ACHN (cell line): ENCODE data around the gene DGKG.
A peak's percentile ranks its signal among the peaks of the same experiment; 100 is the strongest.

ENCODE experiments used
- DNase-seq: peaks from one replicate; pipeline ENCODE4 v3.0.0-alpha.2; 2015
- in situ Hi-C: cut with HindIII; loops from 2 replicates; pipeline ENCODE4 v1.10.0; 2017; ENCODE audit warnings: low sequenced_read_pairs, low pct_ligation_motif_present, low pct_unique_long_range_greater_than_20kb

Gene DGKG

GRCh38 chr3:186361762-186362536 lies at the start of gene DGKG:
Gene DGKG (minus strand): TSS chr3:186362234. CDS start chr3:186320459, 41,775 bp downstream.
- DNase-seq = peak; percentile 7
- in situ Hi-C loops = no loop called here

DNA sequence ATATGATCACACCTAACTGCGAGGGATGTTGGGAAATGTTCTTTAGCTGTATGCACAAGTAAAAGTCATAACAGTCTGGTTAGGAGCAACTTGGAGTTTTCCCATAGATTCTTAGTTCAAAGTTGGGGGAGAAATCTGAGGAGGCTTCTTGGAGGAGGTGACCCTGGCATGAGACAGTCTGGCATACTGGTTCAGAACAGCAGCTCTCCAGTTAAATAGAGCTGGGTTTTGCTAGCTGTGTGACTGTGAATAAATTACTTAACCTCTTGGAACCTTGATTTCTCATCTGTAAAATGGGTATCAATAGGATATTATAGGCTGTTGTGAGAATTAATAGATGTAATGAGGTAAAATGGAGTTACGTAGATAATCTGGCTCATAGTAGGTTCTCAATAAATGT lies 49.1 kb upstream of the DGKG start:
- in situ Hi-C loops = no loop called here
- no peak for DNase-seq

DNA sequence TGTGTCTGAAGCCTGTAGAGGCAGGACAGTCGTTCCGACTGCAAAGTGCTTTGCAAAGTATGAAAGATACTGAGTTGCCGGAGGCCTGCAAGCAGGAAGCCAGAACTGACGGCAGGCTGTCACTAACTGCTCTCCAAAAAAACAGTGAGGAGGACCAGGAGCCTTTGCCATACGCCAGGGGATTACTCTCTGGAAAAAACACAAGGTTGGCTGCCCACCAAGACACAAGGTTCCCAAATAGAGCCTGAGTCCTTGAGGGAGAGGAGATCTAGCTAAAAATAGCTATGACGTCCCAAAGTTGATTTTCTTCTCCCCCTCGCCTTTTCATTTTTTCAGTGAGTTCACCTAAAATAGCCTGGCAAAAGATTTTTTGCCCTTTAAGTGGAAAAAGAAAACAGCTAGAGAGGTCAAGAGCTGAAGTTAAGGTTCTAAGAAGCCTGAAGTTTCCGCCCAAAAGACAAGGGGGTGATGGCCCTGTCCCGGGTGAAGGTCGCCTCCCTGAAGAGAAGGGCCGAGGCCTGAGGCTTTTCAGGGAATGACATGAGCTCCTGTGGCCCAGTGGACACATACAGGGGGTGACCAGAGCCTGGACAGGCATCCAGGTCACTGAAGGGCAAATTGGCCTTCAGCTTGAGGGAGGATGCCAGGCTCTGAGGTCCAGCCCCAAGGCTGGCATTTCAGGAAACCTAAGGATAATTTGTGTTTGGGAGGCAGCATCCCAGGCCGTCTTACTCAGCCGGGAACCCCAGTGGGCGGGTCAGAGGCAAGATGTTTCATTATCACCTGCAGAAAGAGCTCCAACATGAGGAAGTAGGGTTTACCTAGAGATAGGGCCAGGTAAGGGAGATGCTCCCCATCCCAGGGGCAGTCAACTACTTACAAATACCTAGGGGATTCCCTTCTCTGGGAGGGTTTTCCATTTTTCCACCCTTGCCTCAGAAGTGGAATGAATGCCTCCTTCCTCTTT lies 44.9 kb upstream of the DGKG start:
- in situ Hi-C loops = no loop called here
- DNase-seq = no peak

DNA sequence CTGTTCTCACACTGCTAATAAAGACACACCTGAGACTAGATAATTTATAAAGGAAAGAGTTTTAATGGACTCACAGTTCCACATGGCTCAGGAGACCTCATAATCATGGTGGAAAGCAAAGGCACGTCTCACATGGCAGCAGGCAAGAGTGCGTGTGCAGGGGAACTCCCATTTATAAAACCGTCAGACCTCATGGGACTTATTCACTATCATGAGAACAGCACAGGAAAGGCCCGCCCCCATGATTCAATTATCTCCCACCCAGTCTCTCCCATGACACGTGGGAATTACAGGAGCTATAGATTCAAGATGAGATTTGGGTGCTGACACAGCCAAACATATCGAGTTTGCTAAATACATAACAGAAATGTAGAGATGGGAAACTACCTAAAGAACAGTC lies 39.5 kb upstream of the DGKG start:
- no peak for DNase-seq
- in situ Hi-C loops = no loop called here

DNA sequence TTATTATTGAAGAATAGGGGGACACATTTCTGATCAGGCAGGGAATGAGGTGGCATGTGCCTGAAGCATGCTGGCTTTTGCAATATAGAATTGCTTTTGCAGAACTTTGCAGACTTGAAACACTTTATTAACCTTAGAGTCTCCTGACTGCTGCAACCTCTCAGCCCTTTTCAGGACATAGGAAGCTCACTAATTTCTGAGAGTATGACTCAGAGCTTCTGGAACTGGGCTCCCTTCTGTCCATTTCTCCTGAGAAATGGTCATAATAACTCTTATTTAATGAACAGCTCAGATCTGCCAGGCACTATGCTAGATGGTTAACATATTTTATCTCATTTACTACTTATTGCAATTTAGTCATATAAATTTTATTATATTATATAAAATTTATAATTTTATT lies 38.6 kb upstream of the DGKG start:
- in situ Hi-C loops = no loop called here
- DNase-seq = no peak

DNA sequence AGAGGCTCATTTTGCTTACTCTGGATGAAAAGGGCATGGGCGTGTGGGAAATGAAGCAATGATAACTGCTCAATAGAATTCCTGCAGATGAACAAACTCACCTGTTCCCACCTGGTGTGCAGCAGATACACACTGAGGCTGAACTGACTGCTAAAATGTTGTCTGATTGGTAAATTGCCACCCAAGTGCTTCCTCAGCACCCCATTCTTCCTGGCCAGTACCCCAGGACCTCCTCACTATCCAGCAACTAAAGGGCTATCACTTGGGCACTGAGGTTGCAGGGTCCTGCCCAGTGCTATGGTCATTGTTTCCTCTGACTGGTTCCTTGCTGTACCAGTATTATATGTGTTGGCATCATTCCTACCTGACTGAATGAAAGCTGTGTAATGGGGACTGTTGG lies 38.0 kb upstream of the DGKG start:
- no peak for DNase-seq
- in situ Hi-C loops = no loop called here

- no peak for DNase-seq
- in situ Hi-C loops = no loop called here
Measured at GRCh38 chr3:186394566-186395217, 32.7 kb upstream of the DGKG start.

GRCh38 chr3:186386883-186387560 lies 25.0 kb upstream of the DGKG start:
- no peak for DNase-seq
- in situ Hi-C loops = no loop called here

DNA sequence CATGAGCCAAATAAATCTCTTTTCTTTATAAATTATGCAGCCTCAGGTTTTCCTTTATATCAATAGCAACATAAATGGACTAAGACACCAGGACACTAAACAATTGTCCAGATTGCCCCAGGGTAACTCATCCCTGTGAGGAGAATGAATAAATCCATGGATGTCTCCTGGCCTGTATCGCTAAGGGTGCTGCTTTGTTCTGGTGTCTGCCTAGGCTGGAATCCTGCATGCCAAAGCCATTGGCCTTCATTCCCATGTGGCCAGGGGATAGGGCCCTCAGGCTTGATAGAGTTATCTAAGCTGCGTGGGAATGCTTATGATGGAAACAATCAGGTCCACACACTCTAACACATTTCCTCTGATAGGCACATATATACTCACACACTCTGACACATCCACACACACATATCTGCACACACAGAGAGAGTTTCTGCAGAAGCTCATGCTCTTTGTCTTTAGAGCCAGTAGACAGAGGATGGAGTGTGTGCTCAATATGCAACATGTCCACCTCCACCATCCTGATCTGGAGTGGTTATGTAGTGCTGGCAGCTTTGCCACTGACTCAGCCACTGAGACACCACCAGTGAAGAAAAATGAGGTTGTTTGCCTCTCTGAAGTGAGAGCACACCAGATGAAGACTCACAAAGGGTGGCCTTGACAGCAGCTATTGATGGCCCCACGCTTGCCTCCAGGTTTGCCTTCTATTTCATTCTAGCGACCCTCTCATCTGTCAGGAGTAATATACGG lies 24.0 kb upstream of the DGKG start:
- DNase-seq = no peak
- in situ Hi-C loops = no loop called here

DNA sequence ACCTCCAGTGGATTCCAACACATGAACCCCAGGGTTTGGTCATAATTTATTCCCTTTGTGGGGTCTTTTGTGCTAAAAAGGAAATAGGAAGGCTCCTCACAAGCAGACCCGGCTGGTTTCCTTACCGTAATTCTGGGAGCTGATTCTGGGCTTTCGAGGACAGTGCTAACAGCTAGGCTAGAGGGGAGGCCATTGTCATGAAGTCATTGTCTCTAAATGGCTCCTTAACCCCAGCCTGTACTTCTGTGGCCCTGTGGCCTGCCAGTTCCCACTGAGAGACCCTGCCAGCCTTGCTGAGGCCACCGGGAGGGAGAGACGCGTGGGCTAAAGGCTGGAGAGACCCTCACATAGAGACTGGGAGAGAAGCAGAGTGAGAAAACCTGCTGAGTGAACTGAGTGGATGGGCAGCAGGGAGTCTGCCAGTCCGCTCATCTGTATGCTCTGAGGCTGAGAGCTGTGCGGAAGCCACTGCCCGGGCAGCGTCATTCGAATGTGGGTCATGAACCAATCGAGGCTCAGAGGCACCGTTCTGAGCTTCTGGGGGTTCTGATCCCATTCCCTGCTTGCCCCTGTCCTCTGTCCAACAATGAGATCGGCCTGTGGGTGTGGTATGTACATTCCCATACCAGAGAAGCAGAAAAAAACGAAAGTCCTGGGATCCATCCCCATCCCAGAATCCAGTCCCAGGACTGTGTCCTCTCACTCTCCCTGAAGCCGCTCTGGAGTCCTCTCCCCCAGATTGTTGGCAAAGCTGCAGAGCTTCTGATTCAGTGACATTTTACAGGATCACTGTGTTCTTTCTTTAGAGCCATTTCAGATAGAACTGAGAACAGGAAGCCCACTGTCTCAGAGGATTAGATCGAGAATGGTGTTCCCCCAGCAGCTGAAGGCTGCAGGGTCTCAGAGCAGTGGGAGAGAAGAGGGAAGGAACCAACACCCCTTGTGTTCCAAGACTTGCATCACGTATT lies 21.3 kb upstream of the DGKG start:
- in situ Hi-C loops = no loop called here

GRCh38 chr3:186382217-186382885 lies 20.3 kb upstream of the DGKG start:
- in situ Hi-C loops = no loop called here
- DNase-seq = no peak

More for the DNA sequence above, 21.3 kb upstream of the DGKG start:
- DNase-seq = no peak

DNA sequence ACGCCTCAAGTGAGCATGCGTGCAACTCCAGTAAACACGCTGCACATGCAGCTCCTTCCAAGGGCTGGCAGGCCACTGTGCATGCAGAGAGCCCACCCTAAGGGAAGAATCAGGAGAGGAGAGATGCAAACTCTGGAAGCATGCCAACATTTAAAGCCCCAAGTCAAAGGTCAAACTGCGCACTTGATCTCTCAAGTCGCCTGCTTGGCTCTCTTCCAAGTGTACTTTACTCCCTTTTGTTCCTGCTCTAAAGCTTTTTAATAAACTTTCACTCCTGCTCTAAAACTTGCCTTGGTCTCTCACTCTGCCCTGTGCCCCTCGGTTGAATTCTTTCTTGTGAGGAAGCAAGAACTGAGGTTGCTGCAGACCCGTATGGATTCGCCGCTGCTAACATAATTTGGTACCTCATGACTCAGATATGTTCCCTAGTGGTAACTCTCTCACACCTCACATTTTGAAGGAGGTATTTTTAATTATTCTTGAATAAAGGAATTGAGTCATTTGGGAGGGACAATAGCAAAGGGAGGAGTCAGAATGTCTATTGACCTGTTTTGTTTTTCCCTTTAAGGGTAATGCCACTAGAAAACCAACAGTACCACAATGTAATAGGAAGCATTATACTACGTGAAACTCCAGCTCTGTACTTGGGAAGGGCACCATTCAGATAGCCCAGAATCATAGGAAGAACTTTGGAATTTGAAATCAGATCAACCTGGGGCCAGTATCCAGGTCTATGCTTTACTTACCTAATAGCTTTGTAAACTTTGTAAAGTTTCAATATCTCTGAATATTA lies 19.6 kb upstream of the DGKG start:
- in situ Hi-C loops = no loop called here
- DNase-seq = no peak

- DNase-seq = no peak
- in situ Hi-C loops = no loop called here
Measured at GRCh38 chr3:186380622-186381380, 18.8 kb upstream of the DGKG start.

- no peak for DNase-seq
- in situ Hi-C loops = no loop called here
Measured at GRCh38 chr3:186375443-186375842, 13.4 kb upstream of the DGKG start.

GRCh38 chr3:186374376-186374775 lies 12.3 kb upstream of the DGKG start:
- DNase-seq = no peak

More at GRCh38 chr3:186374376-186374775, 12.3 kb upstream of the DGKG start:
- in situ Hi-C loops = no loop called here
